ENCODE data around the gene ANKEF1. TPM values are rescaled to one million over a fixed set of nuclear protein-coding genes. Genes with fewer than 3 reads are reported as not detected.
A peak's percentile ranks its signal among the peaks of the same experiment; 100 is the strongest.

ANKEF1 gene
- total and polyA plus RNA-seq, 9 donors, result 1.1 to 6.9 (median 3.6) TPM

DNA sequence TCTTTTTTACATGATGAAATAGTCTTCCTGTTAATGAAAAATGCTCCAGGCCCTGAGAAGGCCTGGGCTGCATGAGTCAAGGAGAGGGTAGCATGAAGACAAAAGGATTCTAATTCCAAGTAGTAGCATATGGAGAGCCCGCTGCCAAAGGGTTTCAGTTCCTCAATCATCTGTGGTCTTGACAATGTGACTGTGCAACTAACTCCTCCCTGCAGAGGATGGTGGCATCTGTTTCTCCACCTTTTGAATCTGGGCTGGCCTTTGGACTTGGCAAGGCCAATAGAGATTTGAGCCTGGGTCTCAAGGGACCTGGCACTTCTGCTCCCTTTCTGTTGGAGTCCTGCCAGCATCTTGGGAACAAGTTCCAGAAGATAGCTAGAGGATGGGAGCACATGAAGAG, 35.1 kb upstream of the ANKEF1 start:
- DNase-seq, result no peak
- H3K27me3 ChIP-seq, result no peaks in the 10 kb centered on the region
- no peak overlapping the region for H3K4me3 ChIP-seq
- H3K9me3 ChIP-seq, result no peaks in the 10 kb centered on the region
- TF ChIP-seq EP300 (IDR thresholded peaks at IDR 0.05) (no peak), POLR2A (IDR thresholded peaks at IDR 0.05) (no peak)
- TF ChIP-seq, protein P1, sequence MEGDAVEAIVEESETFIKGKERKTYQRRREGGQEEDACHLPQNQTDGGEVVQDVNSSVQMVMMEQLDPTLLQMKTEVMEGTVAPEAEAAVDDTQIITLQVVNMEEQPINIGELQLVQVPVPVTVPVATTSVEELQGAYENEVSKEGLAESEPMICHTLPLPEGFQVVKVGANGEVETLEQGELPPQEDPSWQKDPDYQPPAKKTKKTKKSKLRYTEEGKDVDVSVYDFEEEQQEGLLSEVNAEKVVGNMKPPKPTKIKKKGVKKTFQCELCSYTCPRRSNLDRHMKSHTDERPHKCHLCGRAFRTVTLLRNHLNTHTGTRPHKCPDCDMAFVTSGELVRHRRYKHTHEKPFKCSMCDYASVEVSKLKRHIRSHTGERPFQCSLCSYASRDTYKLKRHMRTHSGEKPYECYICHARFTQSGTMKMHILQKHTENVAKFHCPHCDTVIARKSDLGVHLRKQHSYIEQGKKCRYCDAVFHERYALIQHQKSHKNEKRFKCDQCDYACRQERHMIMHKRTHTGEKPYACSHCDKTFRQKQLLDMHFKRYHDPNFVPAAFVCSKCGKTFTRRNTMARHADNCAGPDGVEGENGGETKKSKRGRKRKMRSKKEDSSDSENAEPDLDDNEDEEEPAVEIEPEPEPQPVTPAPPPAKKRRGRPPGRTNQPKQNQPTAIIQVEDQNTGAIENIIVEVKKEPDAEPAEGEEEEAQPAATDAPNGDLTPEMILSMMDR (IDR thresholded peaks at IDR 0.05), result no peak
- no peak overlapping the region for H3K27ac ChIP-seq
- H3K36me3 ChIP-seq, result no peaks in the 10 kb centered on the region
- no peaks in the 10 kb centered on the region for H3K4me1 ChIP-seq (ENCODE audit: insufficient read depth)
- WGBS, 3 donors, result 89 to 95% (median 94%) methylated on average over 1 of the region's 1 CpG
- intact Hi-C loops (cut with DNase I), result no loop called here

DNA sequence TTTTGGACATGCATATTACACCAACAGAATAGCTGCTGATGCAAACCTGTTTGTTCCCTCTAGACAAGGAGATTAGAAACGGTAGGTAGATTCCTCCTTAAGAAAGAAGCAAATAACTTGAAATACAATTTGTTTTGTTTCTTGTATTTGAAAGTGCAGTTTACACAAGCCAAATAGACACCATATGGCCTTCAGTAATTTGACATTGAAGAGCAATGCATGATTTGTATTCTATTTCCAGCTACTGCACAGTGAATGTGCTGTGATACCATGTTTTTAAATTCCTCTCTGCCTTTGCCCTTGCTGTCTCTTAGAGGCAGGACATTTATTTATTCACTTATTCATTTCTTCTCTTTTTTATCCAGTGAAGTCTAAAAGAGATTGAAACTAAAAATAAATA, 31.9 kb upstream of the ANKEF1 start:
- TF ChIP-seq, protein P1 (IDR thresholded peaks at IDR 0.05), result no peak
- TF ChIP-seq POLR2A (IDR thresholded peaks at IDR 0.05), result no peak
- H3K4me3 ChIP-seq, result no peak overlapping the region
- H3K36me3 ChIP-seq, result no peaks in the 10 kb centered on the region
- H3K27ac ChIP-seq, result no peak overlapping the region
- intact Hi-C loops (cut with DNase I), result no loop called here
- no peaks in the 10 kb centered on the region for H3K4me1 ChIP-seq (ENCODE audit: insufficient read depth)
- WGBS, 3 donors, result 8 to 36% (median 20%) methylated on average over 1 of the region's 1 CpG
- DNase-seq, result no peak
- no peaks in the 10 kb centered on the region for H3K9me3 ChIP-seq
- H3K27me3 ChIP-seq, result no peaks in the 10 kb centered on the region

DNA sequence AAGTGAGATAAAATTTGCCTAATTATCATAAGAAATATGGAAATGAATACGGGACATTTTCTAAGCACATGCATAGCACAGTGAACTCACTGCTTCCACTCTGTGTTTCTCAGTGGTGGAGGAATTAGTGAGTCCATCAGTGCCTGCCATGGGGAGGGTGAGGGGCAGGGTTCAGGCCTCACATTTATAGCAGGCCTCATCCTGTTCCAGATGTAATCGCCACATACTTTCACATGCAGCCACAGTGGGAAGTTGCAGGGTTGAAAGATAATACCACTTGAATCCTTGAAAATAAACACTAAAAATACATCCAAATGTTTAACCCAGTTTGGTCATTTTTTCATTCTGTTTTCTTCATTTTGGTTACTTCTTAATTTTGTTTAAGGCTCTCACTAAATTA, 29.9 kb upstream of the ANKEF1 start:
- Histone ChIP-seq H3K9me3 (no peaks in the 10 kb centered on the region), H3K36me3 (no peaks in the 10 kb centered on the region), H3K4me3 (no peak overlapping the region), H3K4me1 (ENCODE audit: insufficient read depth) (no peaks in the 10 kb centered on the region), H3K27ac (peak overlapping the region in 1 of 2 donors; percentile 4), H3K27me3 (no peaks in the 10 kb centered on the region)
- intact Hi-C loops (cut with DNase I), result no loop called here
- DNase-seq, result no peak
- WGBS, 3 donors, result 26 to 32% (median 31%) methylated on average over 2 of the region's 2 CpGs
- no peak for TF ChIP-seq EP300 (IDR thresholded peaks at IDR 0.05)
- no peak for TF ChIP-seq POLR2A (IDR thresholded peaks at IDR 0.05)
- TF ChIP-seq, protein P1 (IDR thresholded peaks at IDR 0.05), result no peak

DNA sequence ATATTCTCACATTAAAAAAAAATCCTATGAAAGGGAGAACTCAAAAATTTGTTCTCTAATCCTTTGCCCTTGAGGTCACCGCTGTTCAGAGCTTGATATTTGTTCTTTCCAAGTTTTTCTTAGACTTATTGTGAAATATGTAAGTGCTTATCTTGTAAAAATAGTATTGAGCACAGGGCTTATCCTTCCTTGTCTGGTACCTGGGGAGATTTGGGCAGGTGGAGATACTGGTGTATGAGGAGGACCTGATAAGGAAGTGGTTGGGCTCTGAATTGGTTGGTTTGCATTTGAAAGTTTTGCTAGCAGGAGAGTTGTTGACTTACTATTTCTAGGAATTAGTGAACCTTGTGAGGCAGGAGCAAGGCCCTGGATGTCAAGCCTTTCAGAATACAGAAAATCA, 28.9 kb upstream of the ANKEF1 start:
- no peak for DNase-seq
- intact Hi-C loops (cut with DNase I), result no loop called here
- Histone ChIP-seq H3K4me1 (ENCODE audit: insufficient read depth) (no peaks in the 10 kb centered on the region), H3K36me3 (no peaks in the 10 kb centered on the region), H3K4me3 (no peak overlapping the region), H3K27me3 (no peaks in the 10 kb centered on the region), H3K27ac (no peak overlapping the region), H3K9me3 (no peaks in the 10 kb centered on the region)
- 61 to 71% (median 66%) methylated on average over 1 of the region's 1 CpG for WGBS, 3 donors
- TF ChIP-seq, protein P1 (IDR thresholded peaks at IDR 0.05), result no peak
